Stimulated activated CD8-positive, alpha-beta memory T cell treated with anti-CD3 and anti-CD28 coated beads, Interleukin-4, amount 100 ng/mL, for 24 hours (primary cell): ENCODE results near the gene DBH.
"Not testable (repeated sequence)": the region's sequence is repeated elsewhere in the genome, so short reads cannot be mapped to it uniquely, and the experiment has no call there.

Experiments used
- DNase-seq: peaks from one replicate; pipeline ENCODE4 v3.0.0-alpha.2; 2020; ENCODE audit warnings: low read depth

Gene DBH

GRCh38 chr9:133626008-133626407, 10.2 kb upstream of the DBH start:
- not testable (repeated sequence) for DNase-seq

GRCh38 chr9:133627341-133627740, 8.8 kb upstream of the DBH start:
- DNase-seq, result no peak

- no peak for DNase-seq
These were observed 7.4 kb upstream of the DBH start for GRCh38 chr9:133628766-133629165.

- no peak for DNase-seq
These were observed 6.7 kb upstream of the DBH start for GRCh38 chr9:133629221-133630110.

GRCh38 chr9:133631111-133631510, 5.1 kb upstream of the DBH start:
- DNase-seq, result no peak

GRCh38 chr9:133632806-133633680, 3.1 kb upstream of the DBH start:
- no peak for DNase-seq

- no peak for DNase-seq
These were observed 2.5 kb upstream of the DBH start for GRCh38 chr9:133633681-133634080.

GRCh38 chr9:133634081-133634691, 2.0 kb upstream of the DBH start:
- DNase-seq, result no peak

GRCh38 chr9:133635098-133635497, 1.1 kb upstream of the DBH start:
- DNase-seq, result no peak

- DNase-seq, result no peak
These were observed 739 bp downstream of the DBH start for GRCh38 chr9:133636902-133637301.

GRCh38 chr9:133637451-133638055, 1.4 kb downstream of the DBH start:
- DNase-seq, result no peak

GRCh38 chr9:133638076-133638475, 1.9 kb downstream of the DBH start:
- no peak for DNase-seq

GRCh38 chr9:133638711-133639110, 2.5 kb downstream of the DBH start:
- DNase-seq, result no peak

GRCh38 chr9:133639613-133640012, 3.5 kb downstream of the DBH start:
- no peak for DNase-seq

- no peak for DNase-seq
These were observed 4.0 kb downstream of the DBH start for GRCh38 chr9:133640160-133640559.

GRCh38 chr9:133640580-133641395, 4.6 kb downstream of the DBH start:
- DNase-seq, result no peak

GRCh38 chr9:133641396-133641655, 5.2 kb downstream of the DBH start:
- no peak for DNase-seq

GRCh38 chr9:133641861-133642595, 5.9 kb downstream of the DBH start:
- DNase-seq, result no peak

GRCh38 chr9:133642708-133643361, 6.7 kb downstream of the DBH start:
- DNase-seq, result no peak

GRCh38 chr9:133643362-133643755, 7.2 kb downstream of the DBH start:
- no peak for DNase-seq
